Keratinocyte (primary cell): ENCODE data around the gene SRCIN1. TPM values are rescaled to one million over a fixed set of nuclear protein-coding genes. Genes with fewer than 3 reads are reported as not detected.

Experiments used
- DNase-seq: peaks from one replicate; pipeline ENCODE4 v3.0.0-alpha.2; 2011; ENCODE audit warnings: low read depth, missing footprints, low spot score
- FAIRE-seq: peaks from 2 replicates; lab custom pipeline; 2011; peaks lifted over from hg19 to GRCh38; lab: Jason Lieb, UNC
- H2AFZ ChIP-seq: 2 replicates; pipeline ENCODE4 v1.6.0; 2012; ENCODE audit warnings: low read length, control low read depth, inconsistent platforms; ENCODE audit not compliant: control insufficient read depth
- H3K27ac ChIP-seq: 2 replicates; pipeline ENCODE4 v1.5.1; 2011; ENCODE audit warnings: low read length; ENCODE audit not compliant: control insufficient read depth, insufficient read depth
- H3K27me3 ChIP-seq: 3 replicates; pipeline ENCODE4 v1.6.0; 2011; ENCODE audit warnings: low read length; ENCODE audit not compliant: control insufficient read depth, insufficient read depth; ENCODE audit errors: extremely low read depth
- H3K36me3 ChIP-seq, 2 experiments: 2 replicates in 1 of 2; 3 replicates in 1 of 2; pipeline ENCODE4 v1.5.1; 2011; ENCODE audit warnings: low read length in 2 of 2, mild to moderate bottlenecking in 1 of 2; ENCODE audit not compliant: control insufficient read depth in 2 of 2, insufficient read depth in 2 of 2; ENCODE audit errors: extremely low read depth in 1 of 2
- H3K4me1 ChIP-seq: 3 replicates; pipeline ENCODE4 v1.5.1; 2011; ENCODE audit warnings: low read length; ENCODE audit not compliant: control insufficient read depth, insufficient read depth; ENCODE audit errors: extremely low read depth
- H3K4me2 ChIP-seq: 3 replicates; pipeline ENCODE4 v1.6.0; 2011; ENCODE audit warnings: low read depth, low read length; ENCODE audit not compliant: control insufficient read depth, insufficient read depth; ENCODE audit errors: extremely low read depth
- H3K4me3 ChIP-seq, 3 experiments: fragments of 200-600 bp in 1 of 3; sonication (generic) in 1 of 3; 2 replicates in 2 of 3; 3 replicates in 1 of 3; pipeline ENCODE4 v1.5.1; 2011 to 2016; ENCODE audit warnings: low read length in 3 of 3, mild to moderate bottlenecking in 3 of 3, control low read depth in 2 of 3, inconsistent platforms in 1 of 3, low read depth in 1 of 3, mixed read lengths in 1 of 3, mixed run types in 1 of 3, moderate library complexity in 1 of 3; ENCODE audit not compliant: control insufficient read depth in 2 of 3, insufficient read depth in 2 of 3; ENCODE audit errors: extremely low read depth in 1 of 3
- H3K79me2 ChIP-seq: 2 replicates; pipeline ENCODE4 v1.6.0; 2012; ENCODE audit warnings: low read length; ENCODE audit not compliant: control insufficient read depth, insufficient read depth
- H3K9ac ChIP-seq: 3 replicates; pipeline ENCODE4 v1.6.0; 2011; ENCODE audit warnings: low read length; ENCODE audit not compliant: control insufficient read depth, insufficient read depth; ENCODE audit errors: extremely low read depth
- H3K9me1 ChIP-seq: 3 replicates; pipeline ENCODE4 v1.6.0; 2011; ENCODE audit warnings: low read length; ENCODE audit not compliant: control insufficient read depth, insufficient read depth; ENCODE audit errors: extremely low read depth
- H3K9me3 ChIP-seq: 2 replicates; pipeline ENCODE4 v1.5.1; 2012; ENCODE audit warnings: low read depth, low read length; ENCODE audit not compliant: control insufficient read depth
- H4K20me1 ChIP-seq: 3 replicates; pipeline ENCODE4 v1.6.0; 2011; ENCODE audit warnings: low read length; ENCODE audit not compliant: control insufficient read depth, insufficient read depth; ENCODE audit errors: extremely low read depth
- CTCF ChIP-seq, 3 experiments: IDR thresholded peaks in 1 of 3; conservative IDR thresholded peaks in 1 of 3; optimal IDR thresholded peaks in 1 of 3; 2 replicates in 2 of 3; 3 replicates in 1 of 3; pipeline versions ENCODE3 to v1.5.1; 2011; ENCODE audit warnings: low read length in 3 of 3, mild to moderate bottlenecking in 3 of 3, moderate library complexity in 2 of 3, control low read depth in 1 of 3, inconsistent platforms in 1 of 3; ENCODE audit not compliant: insufficient read depth in 2 of 3; ENCODE audit errors: extremely low read depth in 1 of 3
- EZH2 ChIP-seq: IDR thresholded peaks from one replicate; pipeline ENCODE4 v1.6.1; 2012; ENCODE audit warnings: inconsistent platforms, mild to moderate bottlenecking, low read length, moderate library complexity
- dilution Hi-C: fragments of 300-500 bp; cut with MboI; formaldehyde crosslinking; loops from one replicate; pipeline ENCODE4 v1.7.0; 2020; ENCODE audit warnings: low sequenced_read_pairs; ENCODE audit not compliant: extremely low pct_ligation_motif_present
- polyA plus RNA-seq, 5 experiments: library from polyadenylated mRNA; depleted of rRNA in 3 of 5; stranded (reverse) in 3 of 5; stranded (forward) in 1 of 5; unstranded in 1 of 5; fragments of >200 nt; gene quantifications; 1 replicate in 1 of 5; 2 replicates in 3 of 5; 3 replicates in 1 of 5; pipeline versions ENCODE4 v1.2.1 to v1.2.3, GENCODE V29; 2011 to 2012; ENCODE audit warnings: missing spikeins in 2 of 5, low read depth in 1 of 5, low replicate concordance in 1 of 5

Gene SRCIN1
- polyA plus RNA-seq, 1 donor (not counting 4 experiments of a cell fraction or from before 2014, with no cell fraction given): 0.37 TPM

GRCh38 chr17:38611872-38612376, 6.2 kb upstream of the SRCIN1 start:
- Histone ChIP-seq H3K4me2 (no peak overlapping the region), H3K36me3 (no peaks in the 10 kb centered on the region), H3K9me1 (peaks cover 2% of the 10 kb centered on the region), H2AFZ (no peak overlapping the region), H4K20me1 (no peaks in the 10 kb centered on the region), H3K4me1 (peaks cover under 1% of the 10 kb centered on the region), H3K79me2 (no peaks in the 10 kb centered on the region), H3K9me3 (peaks cover 6% of the 10 kb centered on the region), H3K27ac (no peak overlapping the region), H3K4me3 (no peak overlapping the region), H3K9ac (no peak overlapping the region), H3K27me3 (peaks cover 36% of the 10 kb centered on the region)
- FAIRE-seq (no peak), DNase-seq (no peak)
- dilution Hi-C loops: no loop called here
- no peak for TF ChIP-seq CTCF (optimal IDR thresholded peaks at IDR 0.05 in 1 of 3, IDR thresholded peaks at IDR 0.05 in 1 of 3, conservative IDR thresholded peaks at IDR 0.05 in 1 of 3; ENCODE audit: extremely low read depth in 1 of 3, insufficient read depth in 2 of 3, low read length in 3 of 3)
- no peak for TF ChIP-seq EZH2

- peaks cover 43% of the 10 kb centered on the region for H3K27me3 ChIP-seq
- DNase-seq: no peak
- peaks cover 4% of the 10 kb centered on the region for H3K4me1 ChIP-seq
- no peaks in the 10 kb centered on the region for H4K20me1 ChIP-seq
- no peak overlapping the region for H2AFZ ChIP-seq
- no peaks in the 10 kb centered on the region for H3K9me1 ChIP-seq
- H3K4me3 ChIP-seq: no peak overlapping the region
- H3K27ac ChIP-seq: no peak overlapping the region
- peaks cover 6% of the 10 kb centered on the region for H3K9me3 ChIP-seq
- H3K4me2 ChIP-seq: no peak overlapping the region
- no peaks in the 10 kb centered on the region for H3K79me2 ChIP-seq
- no peak for FAIRE-seq
- TF ChIP-seq CTCF (optimal IDR thresholded peaks at IDR 0.05 in 1 of 3, IDR thresholded peaks at IDR 0.05 in 1 of 3, conservative IDR thresholded peaks at IDR 0.05 in 1 of 3; ENCODE audit: extremely low read depth in 1 of 3, insufficient read depth in 2 of 3, low read length in 3 of 3) (no peak), EZH2 (no peak)
- dilution Hi-C loops: no loop called here
- no peak overlapping the region for H3K9ac ChIP-seq
- H3K36me3 ChIP-seq: no peaks in the 10 kb centered on the region
Observed at GRCh38 chr17:38611070-38611786, 5.5 kb upstream of the SRCIN1 start.
